Measurements from ENCODE around the gene TMEM117.

TMEM117 gene

GRCh38 chr12:44159862-44160261 lies 324.0 kb downstream of the TMEM117 start:
- Histone ChIP-seq H3K4me2 (ENCODE audit: low read length) (no peak overlapping the region), H3K9me3 (ENCODE audit: insufficient read depth, low read length) (no peaks in the 10 kb centered on the region), H3K9ac (ENCODE audit: low read length) (no peak overlapping the region), H3K27me3 (ENCODE audit: low read depth, low read length) (no peaks in the 10 kb centered on the region), H3K79me2 (ENCODE audit: low read length) (no peaks in the 10 kb centered on the region), H4K20me1 (ENCODE audit: insufficient read depth, low read length) (no peaks in the 10 kb centered on the region), H3K36me3 (replicated peaks; ENCODE audit: low read depth, low read length) (no peaks in the 10 kb centered on the region), H3K4me1 (ENCODE audit: low read length) (peaks cover 16% of the 10 kb centered on the region), H3K27ac (ENCODE audit: low read length) (no peak overlapping the region), H3K4me3 (ENCODE audit: low read length) (no peak overlapping the region), H2AFZ (ENCODE audit: low read depth, low read length) (no peak overlapping the region)
- TF ChIP-seq EZH2phosphoT487 (IDR thresholded peaks at IDR 0.05; ENCODE audit: low read depth) (no peak), CTCF (IDR thresholded peaks at IDR 0.05; ENCODE audit: low read depth, low read length) (no peak)

DNA sequence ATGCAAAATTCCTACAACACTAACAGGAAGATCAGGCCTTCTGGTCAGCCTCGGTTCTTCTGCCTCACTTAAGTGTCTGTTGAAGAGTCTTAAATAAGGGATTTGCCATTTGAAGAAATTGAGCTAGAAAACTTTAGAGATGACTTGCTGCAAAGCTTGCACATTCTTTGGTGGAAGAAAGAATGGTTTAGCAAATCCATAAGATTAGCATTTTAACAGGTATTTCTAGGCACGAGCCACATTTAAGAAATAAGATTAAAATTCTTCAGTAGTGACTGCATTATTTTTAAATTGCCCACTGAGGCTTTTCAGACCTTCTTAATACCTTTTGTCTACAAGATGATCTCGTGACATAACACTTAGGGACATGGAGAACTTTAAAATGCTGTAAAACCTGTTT lies 327.1 kb downstream of the TMEM117 start:
- H3K4me2 ChIP-seq (ENCODE audit: low read length), result no peak overlapping the region
- TF ChIP-seq CTCF (IDR thresholded peaks at IDR 0.05; ENCODE audit: low read depth, low read length) (no peak), EZH2phosphoT487 (IDR thresholded peaks at IDR 0.05; ENCODE audit: low read depth) (no peak)
- H4K20me1 ChIP-seq (ENCODE audit: insufficient read depth, low read length), result no peaks in the 10 kb centered on the region
- H3K79me2 ChIP-seq (ENCODE audit: low read length), result no peaks in the 10 kb centered on the region
- H3K27me3 ChIP-seq (ENCODE audit: low read depth, low read length), result no peaks in the 10 kb centered on the region
- H3K9me3 ChIP-seq (ENCODE audit: insufficient read depth, low read length), result no peaks in the 10 kb centered on the region
- H3K4me1 ChIP-seq (ENCODE audit: low read length), result peaks cover 3% of the 10 kb centered on the region
- no peak overlapping the region for H3K27ac ChIP-seq (ENCODE audit: low read length)
- H2AFZ ChIP-seq (ENCODE audit: low read depth, low read length), result no peak overlapping the region
- no peak overlapping the region for H3K4me3 ChIP-seq (ENCODE audit: low read length)
- H3K9ac ChIP-seq (ENCODE audit: low read length), result no peak overlapping the region
- no peaks in the 10 kb centered on the region for H3K36me3 ChIP-seq (replicated peaks; ENCODE audit: low read depth, low read length)

DNA sequence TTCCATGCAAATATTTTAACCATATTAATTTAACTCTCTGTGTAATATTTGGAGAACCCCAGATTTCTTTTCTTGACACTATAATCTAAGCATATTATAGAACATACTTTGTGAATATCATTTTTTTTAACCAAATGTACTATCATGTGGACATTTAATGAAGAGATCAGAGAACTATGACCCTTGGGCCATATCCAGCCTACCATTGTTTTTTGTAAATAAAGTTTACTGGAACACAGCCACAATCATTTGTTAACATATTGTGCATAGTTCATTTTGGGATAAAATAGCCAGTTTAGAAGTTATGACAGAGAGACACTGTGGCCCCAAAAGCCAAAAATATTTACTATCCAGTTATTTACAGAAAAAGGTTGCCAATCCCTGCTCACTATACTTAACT lies 338.2 kb downstream of the TMEM117 start:
- H3K79me2 ChIP-seq (ENCODE audit: low read length), result no peaks in the 10 kb centered on the region
- no peaks in the 10 kb centered on the region for H3K9me3 ChIP-seq (ENCODE audit: insufficient read depth, low read length)
- H3K36me3 ChIP-seq (replicated peaks; ENCODE audit: low read depth, low read length), result no peaks in the 10 kb centered on the region
- H3K9ac ChIP-seq (ENCODE audit: low read length), result no peak overlapping the region
- H4K20me1 ChIP-seq (ENCODE audit: insufficient read depth, low read length), result no peaks in the 10 kb centered on the region
- no peak overlapping the region for H3K27ac ChIP-seq (ENCODE audit: low read length)
- no peak for TF ChIP-seq CTCF (IDR thresholded peaks at IDR 0.05; ENCODE audit: low read depth, low read length)
- H3K4me3 ChIP-seq (ENCODE audit: low read length), result no peak overlapping the region
- H3K4me1 ChIP-seq (ENCODE audit: low read length), result peaks cover 3% of the 10 kb centered on the region; the same call in 1 of the 2 replicates
- no peak overlapping the region for H2AFZ ChIP-seq (ENCODE audit: low read depth, low read length)
- no peaks in the 10 kb centered on the region for H3K27me3 ChIP-seq (ENCODE audit: low read depth, low read length)
- no peak overlapping the region for H3K4me2 ChIP-seq (ENCODE audit: low read length)

- no peaks in the 10 kb centered on the region for H3K79me2 ChIP-seq (ENCODE audit: low read length)
- H3K4me1 ChIP-seq (ENCODE audit: low read length), result peaks cover 28% of the 10 kb centered on the region
- TF ChIP-seq EZH2phosphoT487 (IDR thresholded peaks at IDR 0.05; ENCODE audit: low read depth) (no peak), CTCF (IDR thresholded peaks at IDR 0.05; ENCODE audit: low read depth, low read length) (no peak)
- H3K36me3 ChIP-seq (replicated peaks; ENCODE audit: low read depth, low read length), result no peaks in the 10 kb centered on the region
- H3K9ac ChIP-seq (ENCODE audit: low read length), result no peak overlapping the region
- no peak overlapping the region for H2AFZ ChIP-seq (ENCODE audit: low read depth, low read length)
- H3K4me2 ChIP-seq (ENCODE audit: low read length), result peak overlapping the region; percentile 64
- H3K4me3 ChIP-seq (ENCODE audit: low read length), result peak overlapping the region; percentile 26
- no peak overlapping the region; the same call in 1 of the 2 replicates for H3K27ac ChIP-seq (ENCODE audit: low read length)
- 0 out of 2 replicates have a peak, but pooled peaks cover 3% of the 10 kb centered on the region for H4K20me1 ChIP-seq (ENCODE audit: insufficient read depth, low read length)
- H3K9me3 ChIP-seq (ENCODE audit: insufficient read depth, low read length), result no peaks in the 10 kb centered on the region
- peaks cover 25% of the 10 kb centered on the region for H3K27me3 ChIP-seq (ENCODE audit: low read depth, low read length)
Observed at GRCh38 chr12:44184499-44185206, 348.8 kb downstream of the TMEM117 start.
